GM23338 (cell line): ENCODE data around the gene HRAS. TPM values are rescaled to one million over a fixed set of nuclear protein-coding genes. Genes with fewer than 3 reads are reported as not detected.
A peak's percentile ranks its signal among the peaks of the same experiment; 100 is the strongest.

ENCODE experiments used
- ATAC-seq: fragments of 200-7000 bp; cut with Tn5 transposase; 3 replicates; pipeline ENCODE4 v1.9.1; 2020
- DNase-seq: peaks from one replicate; pipeline ENCODE4 v3.0.0-alpha.2; 2015; ENCODE audit warnings: low spot score
- H2AFZ ChIP-seq: fragments of 200-600 bp; sonication (generic); 2 replicates; pipeline ENCODE4 v1.8.0; 2016; ENCODE audit warnings: antibody characterized with exemption, mild to moderate bottlenecking, moderate library complexity
- H3F3A ChIP-seq: fragments of 200-600 bp; sonication (generic); replicated peaks from 2 replicates; pipeline ENCODE4 v1.8.0; 2017; ENCODE audit warnings: antibody characterized with exemption, mixed run types, low read depth
- H3K27ac ChIP-seq: fragments of 200-600 bp; sonication (generic); 2 replicates; pipeline ENCODE4 v1.6.1; 2016; ENCODE audit warnings: low read depth
- H3K27me3 ChIP-seq: fragments of 200-600 bp; sonication (generic); 2 replicates; pipeline ENCODE4 v1.8.0; 2016; ENCODE audit warnings: mild to moderate bottlenecking, mixed run types, moderate library complexity; ENCODE audit not compliant: insufficient read depth
- H3K36me3 ChIP-seq: fragments of 200-600 bp; sonication (generic); 2 replicates; pipeline ENCODE4 v1.8.0; 2016; ENCODE audit warnings: mild to moderate bottlenecking; ENCODE audit not compliant: insufficient read depth
- H3K4me1 ChIP-seq: fragments of 200-600 bp; sonication (generic); 2 replicates; pipeline ENCODE4 v1.8.0; 2016; ENCODE audit warnings: mild to moderate bottlenecking, moderate library complexity; ENCODE audit not compliant: insufficient read depth
- H3K4me2 ChIP-seq: fragments of 200-600 bp; sonication (generic); 2 replicates; pipeline ENCODE4 v1.7.1; 2017; ENCODE audit warnings: mixed run types
- H3K4me3 ChIP-seq: fragments of 200-600 bp; sonication (generic); 2 replicates; pipeline ENCODE4 v1.6.1; 2016; ENCODE audit warnings: mixed run types
- H3K79me2 ChIP-seq: fragments of 200-600 bp; sonication (generic); replicated peaks from 2 replicates; pipeline ENCODE4 v1.8.0; 2017; ENCODE audit warnings: mild to moderate bottlenecking; ENCODE audit not compliant: insufficient read depth
- H3K9me2 ChIP-seq: fragments of 200-600 bp; sonication (generic); 2 replicates; pipeline ENCODE4 v1.8.0; 2017; ENCODE audit not compliant: insufficient read depth
- H4K20me1 ChIP-seq: fragments of 200-600 bp; sonication (generic); replicated peaks from 2 replicates; pipeline ENCODE4 v1.8.0; 2017; ENCODE audit warnings: mild to moderate bottlenecking; ENCODE audit not compliant: insufficient read depth
- H3K27ac Mint-ChIP-seq: 2 replicates; pipeline ENCODE4 v1.8.0; 2020; ENCODE audit warnings: inconsistent platforms, mild to moderate bottlenecking, moderate library complexity, mixed read lengths
- H3K27me3 Mint-ChIP-seq: 3 replicates; pipeline ENCODE4 v1.8.0; 2022; ENCODE audit warnings: low read depth, mild to moderate bottlenecking, moderate library complexity, mixed read lengths, inconsistent platforms; ENCODE audit not compliant: insufficient read depth, poor library complexity
- H3K36me3 Mint-ChIP-seq: 3 replicates; pipeline ENCODE4 v1.8.0; 2021; ENCODE audit warnings: low read depth, mild to moderate bottlenecking, inconsistent platforms, moderate library complexity, mixed read lengths
- H3K4me1 Mint-ChIP-seq: 3 replicates; pipeline ENCODE4 v1.8.0; 2020; ENCODE audit warnings: mild to moderate bottlenecking, inconsistent platforms, mixed read lengths
- H3K4me3 Mint-ChIP-seq: 3 replicates; pipeline ENCODE4 v1.8.0; 2021; ENCODE audit warnings: moderate library complexity, mild to moderate bottlenecking, inconsistent platforms, mixed read lengths
- H3K9me3 Mint-ChIP-seq: 3 replicates; pipeline ENCODE4 v1.8.0; 2020; ENCODE audit warnings: moderate library complexity, mild to moderate bottlenecking, inconsistent platforms, mixed read lengths
- CREB1 ChIP-seq: fragments of 250-450 bp; sonication (Bioruptor Pico); IDR thresholded peaks from 2 replicates; pipeline ENCODE4 v1.5.0; 2020; ENCODE audit warnings: low read depth, mild to moderate bottlenecking, moderate library complexity
- ETS1 ChIP-seq: IDR thresholded peaks from 2 replicates; pipeline ENCODE4 v1.6.1; 2016; ENCODE audit warnings: antibody characterized with exemption
- EZH2 ChIP-seq: fragments of 200-600 bp; sonication (generic); IDR thresholded peaks from one replicate; pipeline ENCODE4 v1.8.0; 2017; ENCODE audit warnings: antibody characterized with exemption, mild to moderate bottlenecking, low read depth; ENCODE audit not compliant: unreplicated experiment
- EZH2phosphoT487 ChIP-seq: fragments of 200-600 bp; sonication (generic); IDR thresholded peaks from one replicate; pipeline ENCODE4 v1.8.1; 2018; ENCODE audit warnings: antibody characterized with exemption; ENCODE audit not compliant: unreplicated experiment
- JUNB ChIP-seq: IDR thresholded peaks from one replicate; pipeline ENCODE4 v1.6.1; 2016; ENCODE audit warnings: antibody characterized with exemption; ENCODE audit not compliant: unreplicated experiment
- NANOG ChIP-seq: IDR thresholded peaks from 2 replicates; pipeline ENCODE4 v1.6.1; 2016; ENCODE audit warnings: antibody characterized with exemption, borderline replicate concordance
- POLR2AphosphoS5 ChIP-seq: IDR thresholded peaks from 2 replicates; pipeline ENCODE4 v1.6.1; 2016; ENCODE audit warnings: antibody characterized with exemption, low read depth
- STAT1 ChIP-seq: IDR thresholded peaks from one replicate; pipeline ENCODE4 v1.6.1; 2016; ENCODE audit warnings: antibody characterized with exemption; ENCODE audit not compliant: unreplicated experiment
- ZNF114 ChIP-seq: fragments of 250-450 bp; sonication (Bioruptor Pico); IDR thresholded peaks from 2 replicates; pipeline ENCODE4 v1.5.0; 2020; ENCODE audit warnings: mild to moderate bottlenecking, moderate library complexity
- ZNF331 ChIP-seq: fragments of 250-450 bp; sonication (Bioruptor Pico); IDR thresholded peaks from 2 replicates; pipeline ENCODE4 v1.5.0; 2020; ENCODE audit warnings: low read depth, mild to moderate bottlenecking, moderate library complexity
- polyA plus RNA-seq: library from polyadenylated mRNA; unstranded; fragments of >200 nt; fragmentation: Nextera tagmentation; extraction: Ambion mirVana; gene quantifications from 2 replicates; pipeline ENCODE4 v1.2.1, GENCODE V29; 2016
- total RNA-seq: library from RNA; depleted of rRNA; stranded (reverse); fragments of >200 nt; shearing (Covaris generic); gene quantifications from 2 replicates; pipeline ENCODE4 v1.2.3, GENCODE V29; 2014
- TF ChIP-seq, protein P1 (sequence below): fragments of 250-450 bp; sonication (Bioruptor Pico); IDR thresholded peaks from 2 replicates; pipeline ENCODE4 v1.5.0; 2020; ENCODE audit warnings: mild to moderate bottlenecking, moderate library complexity
- TF ChIP-seq, protein P2 (sequence below), 2 experiments: fragments of 200-600 bp in 1 of 2; sonication (generic) in 1 of 2; conservative IDR thresholded peaks; 2 replicates each; pipeline versions ENCODE4 v1.5.1 to v1.6.1; 2016 to 2017; ENCODE audit warnings: antibody characterized with exemption in 2 of 2, low read depth in 2 of 2, mild to moderate bottlenecking in 2 of 2, moderate library complexity in 1 of 2
- TF ChIP-seq, protein P3 (sequence below): IDR thresholded peaks from one replicate; pipeline ENCODE4 v1.6.1; 2018; ENCODE audit warnings: antibody characterized with exemption; ENCODE audit not compliant: unreplicated experiment

The HRAS gene
- total and polyA plus RNA-seq, 2 experiments from 2014 or later: 37.9 to 48.7 TPM

DNA sequence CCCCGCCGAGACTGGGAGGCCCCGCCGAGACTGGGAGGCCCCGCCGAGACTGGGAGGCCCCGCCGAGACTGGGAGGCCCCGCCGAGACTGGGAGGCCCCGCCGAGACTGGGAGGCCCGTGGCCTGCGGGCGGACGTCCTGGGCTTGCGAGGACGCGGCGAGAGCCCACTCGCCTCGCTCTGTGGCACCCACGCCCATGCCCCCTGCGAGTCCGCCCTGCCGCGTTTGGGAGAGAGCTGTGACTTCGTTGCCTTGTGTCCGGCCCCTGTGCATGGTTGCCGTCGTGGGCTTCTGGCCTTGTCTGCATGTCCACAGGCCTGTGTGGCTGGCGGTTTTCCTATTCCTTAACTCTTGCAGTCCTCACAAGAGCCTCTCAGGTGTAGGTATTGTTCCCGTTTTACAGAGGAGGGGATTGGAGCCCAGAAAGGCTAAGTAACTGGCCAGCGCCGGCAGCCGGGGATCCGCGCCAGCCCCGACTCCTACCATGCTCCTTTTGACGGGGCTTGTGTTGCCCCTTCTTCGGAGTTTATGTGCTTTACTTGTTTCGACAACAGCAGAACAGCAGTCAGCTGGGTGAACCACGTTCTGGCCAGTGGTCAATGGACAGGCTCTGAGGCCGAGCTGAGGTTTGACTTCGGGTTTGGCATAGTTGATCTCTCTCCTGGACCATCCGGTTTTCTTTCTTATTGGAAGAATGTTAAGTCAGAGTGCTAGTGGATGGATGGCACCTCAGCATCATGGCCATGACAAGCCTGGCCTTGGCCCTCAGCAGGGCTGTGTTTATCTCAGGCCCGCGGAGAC lies 41.6 kb upstream of the HRAS start:
- H4K20me1 ChIP-seq: peaks cover 32% of the 10 kb centered on the region
- H3F3A ChIP-seq: peaks cover 13% of the 10 kb centered on the region; the same call in 1 of the 2 replicates
- Mint-ChIP-seq H3K9me3 (no peaks in the 10 kb centered on the region; the same call in 2 of the 3 replicates), H3K36me3 (peaks cover 9% of the 10 kb centered on the region), H3K4me1 (peaks cover 25% of the 10 kb centered on the region), H3K27me3 (peaks cover 20% of the 10 kb centered on the region), H3K27ac (0 out of 2 replicates have a peak overlapping the region, but pooled peaks have one; percentile 56), H3K4me3 (peak overlapping the region; percentile 90)
- peak overlapping the region; percentile 96 for H3K4me3 ChIP-seq
- H3K27ac ChIP-seq: peak overlapping the region; percentile 78
- TF ChIP-seq, protein P1, sequence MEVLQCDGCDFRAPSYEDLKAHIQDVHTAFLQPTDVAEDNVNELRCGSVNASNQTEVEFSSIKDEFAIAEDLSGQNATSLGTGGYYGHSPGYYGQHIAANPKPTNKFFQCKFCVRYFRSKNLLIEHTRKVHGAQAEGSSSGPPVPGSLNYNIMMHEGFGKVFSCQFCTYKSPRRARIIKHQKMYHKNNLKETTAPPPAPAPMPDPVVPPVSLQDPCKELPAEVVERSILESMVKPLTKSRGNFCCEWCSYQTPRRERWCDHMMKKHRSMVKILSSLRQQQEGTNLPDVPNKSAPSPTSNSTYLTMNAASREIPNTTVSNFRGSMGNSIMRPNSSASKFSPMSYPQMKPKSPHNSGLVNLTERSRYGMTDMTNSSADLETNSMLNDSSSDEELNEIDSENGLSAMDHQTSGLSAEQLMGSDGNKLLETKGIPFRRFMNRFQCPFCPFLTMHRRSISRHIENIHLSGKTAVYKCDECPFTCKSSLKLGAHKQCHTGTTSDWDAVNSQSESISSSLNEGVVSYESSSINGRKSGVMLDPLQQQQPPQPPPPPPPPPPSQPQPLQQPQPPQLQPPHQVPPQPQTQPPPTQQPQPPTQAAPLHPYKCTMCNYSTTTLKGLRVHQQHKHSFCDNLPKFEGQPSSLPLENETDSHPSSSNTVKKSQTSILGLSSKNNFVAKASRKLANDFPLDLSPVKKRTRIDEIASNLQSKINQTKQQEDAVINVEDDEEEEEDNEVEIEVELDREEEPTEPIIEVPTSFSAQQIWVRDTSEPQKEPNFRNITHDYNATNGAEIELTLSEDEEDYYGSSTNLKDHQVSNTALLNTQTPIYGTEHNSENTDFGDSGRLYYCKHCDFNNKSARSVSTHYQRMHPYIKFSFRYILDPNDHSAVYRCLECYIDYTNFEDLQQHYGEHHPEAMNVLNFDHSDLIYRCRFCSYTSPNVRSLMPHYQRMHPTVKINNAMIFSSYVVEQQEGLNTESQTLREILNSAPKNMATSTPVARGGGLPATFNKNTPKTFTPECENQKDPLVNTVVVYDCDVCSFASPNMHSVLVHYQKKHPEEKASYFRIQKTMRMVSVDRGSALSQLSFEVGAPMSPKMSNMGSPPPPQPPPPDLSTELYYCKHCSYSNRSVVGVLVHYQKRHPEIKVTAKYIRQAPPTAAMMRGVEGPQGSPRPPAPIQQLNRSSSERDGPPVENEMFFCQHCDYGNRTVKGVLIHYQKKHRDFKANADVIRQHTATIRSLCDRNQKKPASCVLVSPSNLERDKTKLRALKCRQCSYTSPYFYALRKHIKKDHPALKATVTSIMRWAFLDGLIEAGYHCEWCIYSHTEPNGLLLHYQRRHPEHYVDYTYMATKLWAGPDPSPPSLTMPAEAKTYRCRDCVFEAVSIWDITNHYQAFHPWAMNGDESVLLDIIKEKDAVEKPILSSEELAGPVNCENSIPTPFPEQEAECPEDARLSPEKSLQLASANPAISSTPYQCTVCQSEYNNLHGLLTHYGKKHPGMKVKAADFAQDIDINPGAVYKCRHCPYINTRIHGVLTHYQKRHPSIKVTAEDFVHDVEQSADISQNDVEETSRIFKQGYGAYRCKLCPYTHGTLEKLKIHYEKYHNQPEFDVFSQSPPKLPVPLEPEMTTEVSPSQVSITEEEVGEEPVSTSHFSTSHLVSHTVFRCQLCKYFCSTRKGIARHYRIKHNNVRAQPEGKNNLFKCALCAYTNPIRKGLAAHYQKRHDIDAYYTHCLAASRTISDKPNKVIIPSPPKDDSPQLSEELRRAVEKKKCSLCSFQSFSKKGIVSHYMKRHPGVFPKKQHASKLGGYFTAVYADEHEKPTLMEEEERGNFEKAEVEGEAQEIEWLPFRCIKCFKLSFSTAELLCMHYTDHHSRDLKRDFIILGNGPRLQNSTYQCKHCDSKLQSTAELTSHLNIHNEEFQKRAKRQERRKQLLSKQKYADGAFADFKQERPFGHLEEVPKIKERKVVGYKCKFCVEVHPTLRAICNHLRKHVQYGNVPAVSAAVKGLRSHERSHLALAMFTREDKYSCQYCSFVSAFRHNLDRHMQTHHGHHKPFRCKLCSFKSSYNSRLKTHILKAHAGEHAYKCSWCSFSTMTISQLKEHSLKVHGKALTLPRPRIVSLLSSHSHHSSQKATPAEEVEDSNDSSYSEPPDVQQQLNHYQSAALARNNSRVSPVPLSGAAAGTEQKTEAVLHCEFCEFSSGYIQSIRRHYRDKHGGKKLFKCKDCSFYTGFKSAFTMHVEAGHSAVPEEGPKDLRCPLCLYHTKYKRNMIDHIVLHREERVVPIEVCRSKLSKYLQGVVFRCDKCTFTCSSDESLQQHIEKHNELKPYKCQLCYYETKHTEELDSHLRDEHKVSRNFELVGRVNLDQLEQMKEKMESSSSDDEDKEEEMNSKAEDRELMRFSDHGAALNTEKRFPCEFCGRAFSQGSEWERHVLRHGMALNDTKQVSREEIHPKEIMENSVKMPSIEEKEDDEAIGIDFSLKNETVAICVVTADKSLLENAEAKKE: no peak
- TF ChIP-seq ZNF331: no peak
- no peak for TF ChIP-seq STAT1
- TF ChIP-seq POLR2AphosphoS5: no peak
- TF ChIP-seq ETS1: no peak
- TF ChIP-seq, protein P2, sequence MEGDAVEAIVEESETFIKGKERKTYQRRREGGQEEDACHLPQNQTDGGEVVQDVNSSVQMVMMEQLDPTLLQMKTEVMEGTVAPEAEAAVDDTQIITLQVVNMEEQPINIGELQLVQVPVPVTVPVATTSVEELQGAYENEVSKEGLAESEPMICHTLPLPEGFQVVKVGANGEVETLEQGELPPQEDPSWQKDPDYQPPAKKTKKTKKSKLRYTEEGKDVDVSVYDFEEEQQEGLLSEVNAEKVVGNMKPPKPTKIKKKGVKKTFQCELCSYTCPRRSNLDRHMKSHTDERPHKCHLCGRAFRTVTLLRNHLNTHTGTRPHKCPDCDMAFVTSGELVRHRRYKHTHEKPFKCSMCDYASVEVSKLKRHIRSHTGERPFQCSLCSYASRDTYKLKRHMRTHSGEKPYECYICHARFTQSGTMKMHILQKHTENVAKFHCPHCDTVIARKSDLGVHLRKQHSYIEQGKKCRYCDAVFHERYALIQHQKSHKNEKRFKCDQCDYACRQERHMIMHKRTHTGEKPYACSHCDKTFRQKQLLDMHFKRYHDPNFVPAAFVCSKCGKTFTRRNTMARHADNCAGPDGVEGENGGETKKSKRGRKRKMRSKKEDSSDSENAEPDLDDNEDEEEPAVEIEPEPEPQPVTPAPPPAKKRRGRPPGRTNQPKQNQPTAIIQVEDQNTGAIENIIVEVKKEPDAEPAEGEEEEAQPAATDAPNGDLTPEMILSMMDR (conservative IDR thresholded peaks at IDR 0.05; ENCODE audit: low read depth in 2 of 2): no peak
- TF ChIP-seq JUNB: no peak
- TF ChIP-seq EZH2phosphoT487: no peak
- TF ChIP-seq NANOG: no peak
- no peak for TF ChIP-seq EZH2
- TF ChIP-seq ZNF114 (CRISPR knock-in tag): no peak
- no peak for TF ChIP-seq CREB1 (CRISPR knock-in tag)
- TF ChIP-seq, protein P3, sequence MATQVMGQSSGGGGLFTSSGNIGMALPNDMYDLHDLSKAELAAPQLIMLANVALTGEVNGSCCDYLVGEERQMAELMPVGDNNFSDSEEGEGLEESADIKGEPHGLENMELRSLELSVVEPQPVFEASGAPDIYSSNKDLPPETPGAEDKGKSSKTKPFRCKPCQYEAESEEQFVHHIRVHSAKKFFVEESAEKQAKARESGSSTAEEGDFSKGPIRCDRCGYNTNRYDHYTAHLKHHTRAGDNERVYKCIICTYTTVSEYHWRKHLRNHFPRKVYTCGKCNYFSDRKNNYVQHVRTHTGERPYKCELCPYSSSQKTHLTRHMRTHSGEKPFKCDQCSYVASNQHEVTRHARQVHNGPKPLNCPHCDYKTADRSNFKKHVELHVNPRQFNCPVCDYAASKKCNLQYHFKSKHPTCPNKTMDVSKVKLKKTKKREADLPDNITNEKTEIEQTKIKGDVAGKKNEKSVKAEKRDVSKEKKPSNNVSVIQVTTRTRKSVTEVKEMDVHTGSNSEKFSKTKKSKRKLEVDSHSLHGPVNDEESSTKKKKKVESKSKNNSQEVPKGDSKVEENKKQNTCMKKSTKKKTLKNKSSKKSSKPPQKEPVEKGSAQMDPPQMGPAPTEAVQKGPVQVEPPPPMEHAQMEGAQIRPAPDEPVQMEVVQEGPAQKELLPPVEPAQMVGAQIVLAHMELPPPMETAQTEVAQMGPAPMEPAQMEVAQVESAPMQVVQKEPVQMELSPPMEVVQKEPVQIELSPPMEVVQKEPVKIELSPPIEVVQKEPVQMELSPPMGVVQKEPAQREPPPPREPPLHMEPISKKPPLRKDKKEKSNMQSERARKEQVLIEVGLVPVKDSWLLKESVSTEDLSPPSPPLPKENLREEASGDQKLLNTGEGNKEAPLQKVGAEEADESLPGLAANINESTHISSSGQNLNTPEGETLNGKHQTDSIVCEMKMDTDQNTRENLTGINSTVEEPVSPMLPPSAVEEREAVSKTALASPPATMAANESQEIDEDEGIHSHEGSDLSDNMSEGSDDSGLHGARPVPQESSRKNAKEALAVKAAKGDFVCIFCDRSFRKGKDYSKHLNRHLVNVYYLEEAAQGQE: no peak
- peak overlapping the region; percentile 99 for H3K4me2 ChIP-seq
- H3K27me3 ChIP-seq: peaks cover 22% of the 10 kb centered on the region
- ATAC-seq (no peak), DNase-seq (no peak)
- peaks cover 53% of the 10 kb centered on the region for H3K79me2 ChIP-seq
- H3K4me1 ChIP-seq: peaks cover 10% of the 10 kb centered on the region
- no peak overlapping the region for H2AFZ ChIP-seq
- H3K36me3 ChIP-seq: 0 out of 2 replicates have a peak, but pooled peaks cover under 1% of the 10 kb centered on the region
- no peaks in the 10 kb centered on the region for H3K9me2 ChIP-seq
